ENCODE measurements around the gene SMAD3. TPM values are rescaled to one million over a fixed set of nuclear protein-coding genes. Genes with fewer than 3 reads are reported as not detected.

SMAD3 gene
- total and polyA plus RNA-seq, 4 donors: 4.0 to 12.2 (median 5.5) TPM

DNA sequence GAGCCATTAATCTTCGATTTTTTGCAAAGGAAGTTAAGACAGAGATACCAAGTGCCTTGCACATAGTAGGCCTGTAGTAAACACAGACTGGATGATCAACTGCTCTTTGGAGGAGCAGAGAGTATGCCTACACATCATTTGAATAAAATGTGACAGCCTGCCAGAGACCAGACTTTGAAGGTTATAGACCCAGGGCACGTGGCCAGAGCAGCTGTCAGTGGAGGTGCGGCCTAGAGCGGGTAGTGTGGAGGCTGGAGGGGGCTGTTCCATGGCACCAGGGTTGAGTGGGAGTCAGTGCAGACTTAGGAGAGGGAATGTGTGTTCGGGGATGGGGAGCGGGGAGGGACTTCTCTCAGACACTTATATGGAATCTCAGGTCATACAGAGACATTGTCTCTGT is 80.8 kb downstream of the SMAD3 start:
- Histone ChIP-seq H3K4me1 (ENCODE audit: control insufficient read depth in 4 of 4, insufficient read depth in 4 of 4, low read length in 3 of 4) (peaks cover 6 to 35% (median 22%) of the 10 kb centered on the region in 4 donors), H3K4me3 (ENCODE audit: low read depth in 1 of 3, low read length in 3 of 3) (no peak overlapping the region), H3K9ac (ENCODE audit: low read depth in 1 of 2, low read length in 2 of 2) (no peak overlapping the region), H3K36me3 (ENCODE audit: control insufficient read depth in 4 of 4, insufficient read depth in 3 of 4, low read depth in 1 of 4, low read length in 3 of 4) (no peaks in the 10 kb centered on the region), H3K27ac (ENCODE audit: low read depth in 1 of 2, low read length in 2 of 2) (peak overlapping the region; percentile 28 to 60), H3K27me3 (ENCODE audit: control insufficient read depth in 4 of 4, insufficient read depth in 4 of 4, low read length in 3 of 4) (no peaks in the 10 kb centered on the region), H3K9me3 (ENCODE audit: control insufficient read depth in 4 of 4, low read length in 3 of 4) (no peaks in the 10 kb centered on the region)
- TF ChIP-seq SP1 (IDR thresholded peaks at IDR 0.05) (no peak), REST (IDR thresholded peaks at IDR 0.05) (no peak), FOXA2 (IDR thresholded peaks at IDR 0.05) (no peak), NR2F2 (IDR thresholded peaks at IDR 0.05) (no peak), RXRA (IDR thresholded peaks at IDR 0.05) (no peak), RAD21 (IDR thresholded peaks at IDR 0.05) (no peak), ZBTB33 (IDR thresholded peaks at IDR 0.05) (no peak), TAF1 (conservative IDR thresholded peaks at IDR 0.05) (no peak), HNF4G (IDR thresholded peaks at IDR 0.05) (no peak), MAX (IDR thresholded peaks at IDR 0.05) (no peak), YY1 (IDR thresholded peaks at IDR 0.05) (no peak), FOXA1 (IDR thresholded peaks at IDR 0.05) (no peak)
- TF ChIP-seq, protein P1, sequence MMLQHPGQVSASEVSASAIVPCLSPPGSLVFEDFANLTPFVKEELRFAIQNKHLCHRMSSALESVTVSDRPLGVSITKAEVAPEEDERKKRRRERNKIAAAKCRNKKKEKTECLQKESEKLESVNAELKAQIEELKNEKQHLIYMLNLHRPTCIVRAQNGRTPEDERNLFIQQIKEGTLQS (IDR thresholded peaks at IDR 0.05): no peak
- DNase-seq (ENCODE audit: low spot score): no peak
- 46% methylated on average over 6 of the region's 6 CpGs for WGBS

DNA sequence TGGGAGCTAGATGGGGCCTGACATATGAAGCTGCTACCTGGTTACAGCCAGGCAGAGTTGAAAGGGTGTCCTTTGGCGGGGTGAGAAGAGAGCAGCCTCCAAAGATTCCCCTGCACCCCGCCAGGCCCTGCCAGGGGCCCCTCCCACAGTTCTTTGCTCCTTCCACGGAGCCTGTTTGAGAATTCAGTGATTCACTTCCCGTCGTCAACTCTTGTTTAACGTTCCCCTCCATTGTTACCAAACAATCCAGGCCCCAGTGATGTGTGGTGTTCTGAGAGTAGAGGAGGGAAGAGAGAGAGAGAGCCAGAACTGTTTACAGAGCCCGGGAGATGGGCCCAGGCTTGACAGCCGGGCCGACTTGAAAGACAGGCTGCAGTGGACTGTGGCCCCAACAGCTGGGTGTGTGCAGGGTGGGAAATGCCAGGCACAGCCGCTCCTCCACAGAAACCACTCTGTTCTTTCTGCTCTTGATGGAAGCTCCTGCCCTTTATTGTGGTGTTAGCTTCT is 81.5 kb downstream of the SMAD3 start:
- WGBS: 51% methylated on average over 10 of the region's 10 CpGs
- peaks cover 6 to 35% (median 22%) of the 10 kb centered on the region in 4 donors for H3K4me1 ChIP-seq (ENCODE audit: control insufficient read depth in 4 of 4, insufficient read depth in 4 of 4, low read length in 3 of 4)

More for the DNA sequence above, 81.5 kb downstream of the SMAD3 start:
- DNase-seq (ENCODE audit: low spot score): no peak
- Histone ChIP-seq H3K27ac (ENCODE audit: low read depth in 1 of 2, low read length in 2 of 2) (peak overlapping the region; percentile 28 to 60), H3K9ac (ENCODE audit: low read depth in 1 of 2, low read length in 2 of 2) (no peak overlapping the region), H3K36me3 (ENCODE audit: control insufficient read depth in 4 of 4, insufficient read depth in 3 of 4, low read depth in 1 of 4, low read length in 3 of 4) (no peaks in the 10 kb centered on the region), H3K9me3 (ENCODE audit: control insufficient read depth in 4 of 4, low read length in 3 of 4) (no peaks in the 10 kb centered on the region), H3K27me3 (ENCODE audit: control insufficient read depth in 4 of 4, insufficient read depth in 4 of 4, low read length in 3 of 4) (no peaks in the 10 kb centered on the region), H3K4me3 (ENCODE audit: low read depth in 1 of 3, low read length in 3 of 3) (no peak overlapping the region)
- TF ChIP-seq SP1 (IDR thresholded peaks at IDR 0.05) (peak; percentile 42), HNF4A (conservative IDR thresholded peaks at IDR 0.05) (peak; percentile 4 to 71), RXRA (IDR thresholded peaks at IDR 0.05) (peak in 1 of 2 donors; percentile 49), JUND (IDR thresholded peaks at IDR 0.05) (no peak), HNF4G (IDR thresholded peaks at IDR 0.05) (peak; percentile 21)

Measured in liver (tissue), 9 donors.